ENCODE measurements around the gene UST. TPM values are rescaled to one million over a fixed set of nuclear protein-coding genes. Genes with fewer than 3 reads are reported as not detected.
A peak's percentile ranks its signal among the peaks of the same experiment; 100 is the strongest.
"Not testable (repeated sequence)": the region's sequence is repeated elsewhere in the genome, so short reads cannot be mapped to it uniquely, and the experiment has no call there.

UST gene
- total RNA-seq, 1 experiment from 2014 or later: 32.1 TPM

DNA sequence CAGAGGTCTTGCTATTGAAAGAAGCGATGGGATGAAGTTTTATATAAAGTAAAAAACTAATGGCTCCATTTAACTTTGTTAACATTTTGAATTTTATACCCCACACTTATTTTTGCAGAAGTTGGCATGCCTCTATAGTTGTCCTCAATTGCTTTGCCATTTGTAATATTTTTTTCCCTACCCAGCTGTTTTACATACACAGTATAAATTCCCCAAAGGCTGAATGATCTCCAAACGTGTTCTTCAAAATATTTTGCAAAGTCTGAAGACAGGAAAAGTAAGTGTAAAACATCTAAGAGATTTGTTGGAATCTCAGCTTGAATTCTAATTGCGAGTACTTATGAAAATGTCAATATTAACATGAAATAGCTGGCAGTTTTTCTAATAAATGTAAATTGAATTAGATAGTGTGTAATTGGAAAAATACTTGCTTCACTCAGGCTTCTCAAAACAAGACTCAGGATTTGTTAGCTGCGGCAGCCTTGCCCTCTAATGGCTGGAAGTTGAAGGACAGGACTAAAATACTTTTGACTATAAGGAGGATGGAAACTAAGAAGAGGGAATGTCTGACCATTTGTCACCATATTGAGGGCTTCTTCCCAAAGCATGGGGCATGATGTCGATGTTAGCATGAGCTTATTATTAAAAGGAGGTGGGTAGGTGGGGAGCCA lies 226.8 kb downstream of the UST start (continued):
- no peak for TF ChIP-seq MYBL2 (CRISPR knock-in tag; IDR thresholded peaks at IDR 0.05)

GRCh38 chr6:148974351-148974750 lies 227.5 kb downstream of the UST start:
- DNase-seq (ENCODE audit: low spot score) (no peak), ATAC-seq (no peak)
- no peak for TF ChIP-seq ESRRA (CRISPR knock-in tag; IDR thresholded peaks at IDR 0.05; ENCODE audit: borderline replicate concordance)
- TF ChIP-seq FOXK1 (CRISPR knock-in tag; IDR thresholded peaks at IDR 0.05): no peak
- no peak for TF ChIP-seq CREM (CRISPR knock-in tag; IDR thresholded peaks at IDR 0.05)
- no peak for TF ChIP-seq ZBTB21 (CRISPR knock-in tag; IDR thresholded peaks at IDR 0.05; ENCODE audit: borderline replicate concordance)
- no peak for TF ChIP-seq ZNF532 (CRISPR knock-in tag; IDR thresholded peaks at IDR 0.05; ENCODE audit: borderline replicate concordance)
- TF ChIP-seq, protein P1, sequence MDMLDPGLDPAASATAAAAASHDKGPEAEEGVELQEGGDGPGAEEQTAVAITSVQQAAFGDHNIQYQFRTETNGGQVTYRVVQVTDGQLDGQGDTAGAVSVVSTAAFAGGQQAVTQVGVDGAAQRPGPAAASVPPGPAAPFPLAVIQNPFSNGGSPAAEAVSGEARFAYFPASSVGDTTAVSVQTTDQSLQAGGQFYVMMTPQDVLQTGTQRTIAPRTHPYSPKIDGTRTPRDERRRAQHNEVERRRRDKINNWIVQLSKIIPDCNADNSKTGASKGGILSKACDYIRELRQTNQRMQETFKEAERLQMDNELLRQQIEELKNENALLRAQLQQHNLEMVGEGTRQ (CRISPR knock-in tag; IDR thresholded peaks at IDR 0.05): no peak
- no peak for TF ChIP-seq FOXJ3 (CRISPR knock-in tag; IDR thresholded peaks at IDR 0.05; ENCODE audit: borderline replicate concordance)
- no peak for TF ChIP-seq CTCF (IDR thresholded peaks at IDR 0.05)
- TF ChIP-seq, protein P2, sequence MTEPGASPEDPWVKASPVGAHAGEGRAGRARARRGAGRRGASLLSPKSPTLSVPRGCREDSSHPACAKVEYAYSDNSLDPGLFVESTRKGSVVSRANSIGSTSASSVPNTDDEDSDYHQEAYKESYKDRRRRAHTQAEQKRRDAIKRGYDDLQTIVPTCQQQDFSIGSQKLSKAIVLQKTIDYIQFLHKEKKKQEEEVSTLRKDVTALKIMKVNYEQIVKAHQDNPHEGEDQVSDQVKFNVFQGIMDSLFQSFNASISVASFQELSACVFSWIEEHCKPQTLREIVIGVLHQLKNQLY (CRISPR knock-in tag; IDR thresholded peaks at IDR 0.05): no peak
- no peak for TF ChIP-seq TCF7 (CRISPR knock-in tag; IDR thresholded peaks at IDR 0.05; ENCODE audit: low read depth)
- no peak overlapping the region for H3K4me3 Mint-ChIP-seq
- POLR2A ChIA-PET: no interaction called here
- no peaks in the 10 kb centered on the region for H3K27me3 Mint-ChIP-seq (ENCODE audit: low read depth)
- H3K9me3 Mint-ChIP-seq: 0 out of 2 replicates have a peak, but pooled peaks cover 3% of the 10 kb centered on the region
- peak overlapping the region; percentile 57; the same call in 1 of the 2 replicates for H3K27ac Mint-ChIP-seq
- peaks cover 60% of the 10 kb centered on the region for H3K4me1 Mint-ChIP-seq
- peaks cover 19% of the 10 kb centered on the region for H3K36me3 Mint-ChIP-seq
- CTCF ChIA-PET: interaction anchor here (1.1 to 7.7 kb wide), 3 partner anchors 34 to 414 kb away, joined by 3 to 40 read pairs (median 8); no protein-coding TSS in a partner anchor

DNA sequence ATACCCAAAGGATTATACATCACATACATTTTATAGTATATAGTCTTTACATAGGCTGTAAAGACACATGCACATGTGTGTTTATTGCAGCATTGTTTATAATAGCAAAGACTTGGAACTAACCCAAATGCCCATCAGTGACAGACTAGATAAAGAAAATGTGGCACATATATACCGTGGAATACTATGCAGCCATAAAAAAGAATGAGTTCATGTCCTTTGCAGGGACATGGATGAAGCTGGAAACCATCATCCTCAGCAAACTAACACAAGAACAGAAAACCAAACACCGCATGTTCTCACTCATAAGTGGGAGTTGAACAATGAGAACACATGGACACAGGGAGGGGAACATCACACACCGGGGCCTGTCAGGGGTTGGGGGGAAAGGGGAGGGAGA lies 231.5 kb downstream of the UST start:
- H3K9me3 Mint-ChIP-seq; DNase-seq (ENCODE audit: low spot score); POLR2A ChIA-PET; H3K4me3 Mint-ChIP-seq; H3K27ac Mint-ChIP-seq; CTCF ChIA-PET; ATAC-seq; H3K27me3 Mint-ChIP-seq (ENCODE audit: low read depth): not testable (repeated sequence)
- peaks cover 49% of the 10 kb centered on the region for H3K4me1 Mint-ChIP-seq
- H3K36me3 Mint-ChIP-seq: peaks cover 17% of the 10 kb centered on the region

Measured in WTC11 (cell line).